Activated CD4-positive, alpha-beta T cell treated with anti-CD3 and anti-CD28 coated beads, Interleukin-2, amount 50 U/mL, for 24 hours (primary cell): ENCODE results near the gene C1orf50.
"Not testable (repeated sequence)": the region's sequence is repeated elsewhere in the genome, so short reads cannot be mapped to it uniquely, and the experiment has no call there.

Source experiments
- DNase-seq, 2 donors: peaks; one replicate each; pipeline ENCODE4 v3.0.0-alpha.2; 2020; ENCODE audit warnings: low read depth in 1 of 2, low spot score in 1 of 2

The C1orf50 gene

DNA sequence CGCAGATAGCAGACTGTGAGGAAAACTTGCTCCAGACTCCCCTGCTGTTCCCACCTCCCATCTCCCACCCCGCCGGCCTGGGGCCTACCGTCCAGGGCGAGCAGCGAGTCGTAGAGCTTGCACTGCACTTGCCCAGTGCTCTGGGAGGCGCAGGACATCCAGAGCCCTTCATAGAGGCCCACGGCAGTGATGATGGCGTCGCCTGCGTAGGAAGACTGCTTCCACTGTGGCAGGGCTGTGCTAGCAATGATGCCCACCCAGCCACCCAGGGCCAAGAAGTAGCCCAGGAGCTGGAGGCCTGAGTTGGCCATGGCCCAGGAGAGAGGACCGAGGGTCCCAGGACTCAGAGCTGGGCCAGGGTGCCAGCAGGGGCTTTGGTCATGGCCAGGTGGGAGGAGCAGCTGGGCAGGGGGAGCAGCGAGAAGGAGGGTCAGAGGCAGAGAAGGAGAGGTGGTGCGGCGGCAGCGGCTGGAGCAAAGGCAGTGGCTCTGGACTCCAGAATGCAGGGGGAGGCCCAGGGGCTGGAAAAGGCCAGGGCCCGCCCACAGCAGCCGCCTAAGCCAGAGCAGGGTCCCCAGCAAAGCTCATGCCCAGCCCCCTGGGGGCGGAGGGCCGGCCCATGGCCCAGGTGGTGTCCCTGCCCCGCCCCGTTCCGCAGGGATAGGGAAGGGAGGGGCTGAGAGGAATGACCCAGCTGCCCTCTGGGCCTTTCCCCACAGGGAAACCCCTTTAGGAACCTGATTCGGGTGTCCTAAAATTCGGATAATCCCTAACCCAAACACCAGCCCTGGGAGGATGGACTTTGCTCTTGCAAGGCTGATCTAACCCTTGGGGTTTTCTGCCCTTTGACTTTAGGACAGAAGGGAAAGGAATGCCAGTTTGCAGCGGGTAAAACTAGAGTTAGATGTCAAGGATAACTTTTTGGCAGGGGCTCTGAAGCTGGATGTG lies 27.0 kb upstream of the C1orf50 start, which contains the start of gene CLDN19:
TSS of gene CLDN19 (minus strand) at position 484 of the 948 bp plus-strand sequence. CDS start at position 311, 173 bp downstream.
- no peak for DNase-seq

DNA sequence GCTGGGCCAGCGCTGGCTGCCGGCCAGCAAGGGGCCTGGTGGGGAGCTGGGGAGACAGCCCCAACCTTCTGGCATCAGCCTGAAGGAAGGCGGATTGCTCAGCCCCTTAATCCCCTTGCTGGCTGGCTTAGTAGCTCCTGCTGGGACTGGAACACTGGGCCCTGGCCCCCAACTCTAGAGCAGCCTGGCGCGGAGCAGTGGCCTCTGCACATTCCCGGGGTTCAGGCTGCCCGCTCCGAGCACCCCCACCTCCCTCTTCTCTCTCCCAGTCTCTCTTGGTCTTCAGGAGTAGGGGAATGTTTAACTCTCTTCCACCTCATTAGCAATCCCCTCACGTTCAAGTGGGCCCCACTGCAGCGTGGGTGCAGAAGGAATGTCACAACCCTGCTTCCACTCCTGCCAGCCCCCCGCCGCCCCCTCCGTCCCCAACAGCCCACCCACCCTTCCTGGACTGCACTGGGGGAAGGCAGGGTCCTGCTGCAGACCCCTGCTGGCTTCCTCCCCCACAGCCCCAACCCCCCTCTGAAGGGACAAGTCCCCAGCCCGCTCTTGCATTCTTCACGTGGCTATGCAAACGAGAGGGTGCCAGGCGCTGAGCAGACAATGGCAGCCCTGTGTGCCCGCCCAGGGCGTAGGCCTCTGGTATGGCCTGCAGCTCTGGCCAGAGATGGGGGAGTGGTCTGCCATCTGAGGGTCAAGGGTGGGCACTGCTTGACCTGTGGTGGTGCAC lies 26.0 kb upstream of the C1orf50 start:
- no peak for DNase-seq

DNA sequence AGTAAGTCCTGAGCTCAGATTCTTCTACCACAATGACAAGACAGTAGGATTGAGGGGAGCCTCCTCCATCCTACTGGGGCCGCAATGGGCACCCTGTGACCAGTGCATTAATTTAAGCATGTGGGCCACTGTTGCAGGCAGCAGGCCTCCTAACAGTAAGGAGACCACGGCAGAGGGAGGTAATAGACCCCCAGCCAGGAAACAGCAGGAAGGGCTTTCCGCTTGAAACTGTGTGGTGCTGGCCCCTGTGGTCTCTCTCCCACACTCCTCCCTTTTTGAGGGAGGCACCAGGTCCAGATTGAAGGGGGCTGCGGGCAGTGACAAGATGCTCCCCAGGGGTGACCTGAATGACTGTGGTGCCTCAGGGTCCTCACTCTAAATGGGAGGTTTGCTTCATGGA lies 25.3 kb upstream of the C1orf50 start:
- DNase-seq = no peak

DNA sequence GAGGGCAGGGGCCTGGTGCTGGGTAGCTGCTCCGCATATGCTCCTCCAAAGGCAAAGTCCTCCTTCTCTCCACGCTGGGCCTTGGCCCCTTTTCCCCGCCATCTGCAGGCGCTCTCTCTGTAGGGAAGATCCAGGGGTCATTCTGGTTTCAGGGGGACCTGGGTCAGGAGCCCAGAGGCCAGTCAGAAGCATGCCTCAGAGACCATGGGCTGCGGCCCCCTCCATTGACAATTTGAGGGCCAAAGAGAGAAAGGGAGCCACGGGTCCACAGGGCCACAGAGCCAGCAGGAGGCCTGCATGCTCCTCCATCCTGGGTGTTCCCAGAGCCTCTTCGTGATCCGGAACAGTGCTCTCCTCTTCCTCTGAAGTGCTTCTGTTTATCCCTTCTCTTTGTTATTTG lies 24.9 kb upstream of the C1orf50 start:
- no peak for DNase-seq

DNA sequence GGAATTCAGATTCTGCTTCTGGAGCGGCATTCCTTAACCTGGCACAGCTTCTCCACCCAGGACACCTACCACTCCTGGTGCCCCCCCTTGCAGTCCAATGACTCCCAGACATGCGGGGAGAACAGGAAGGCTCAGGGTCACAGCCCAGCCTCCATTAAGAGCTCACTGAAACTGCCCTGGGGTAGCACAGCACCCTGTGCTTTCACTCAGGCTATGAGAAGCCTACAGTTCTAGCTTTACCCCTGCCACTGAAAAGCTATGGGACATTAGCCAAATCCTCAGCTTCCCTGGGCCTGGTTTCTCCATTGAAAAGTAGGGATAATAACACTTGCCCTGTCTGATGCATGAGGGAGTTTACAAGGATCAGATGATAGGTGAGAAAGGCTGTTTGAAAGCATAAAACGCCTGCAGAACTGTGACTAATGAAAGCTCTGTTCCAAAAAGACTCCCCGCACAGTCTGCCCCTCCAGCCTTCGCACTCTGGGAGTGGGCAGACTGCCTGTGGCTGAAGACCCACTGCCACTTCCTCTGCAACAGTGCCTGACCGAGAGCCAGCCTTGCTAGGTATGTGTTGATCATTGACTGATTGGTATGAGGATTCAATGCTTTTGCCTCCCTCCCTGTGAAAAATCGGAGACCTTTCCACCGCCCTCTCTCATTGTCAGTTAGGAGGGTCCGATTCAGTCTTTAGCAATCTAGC lies 24.3 kb upstream of the C1orf50 start:
- no peak for DNase-seq

DNA sequence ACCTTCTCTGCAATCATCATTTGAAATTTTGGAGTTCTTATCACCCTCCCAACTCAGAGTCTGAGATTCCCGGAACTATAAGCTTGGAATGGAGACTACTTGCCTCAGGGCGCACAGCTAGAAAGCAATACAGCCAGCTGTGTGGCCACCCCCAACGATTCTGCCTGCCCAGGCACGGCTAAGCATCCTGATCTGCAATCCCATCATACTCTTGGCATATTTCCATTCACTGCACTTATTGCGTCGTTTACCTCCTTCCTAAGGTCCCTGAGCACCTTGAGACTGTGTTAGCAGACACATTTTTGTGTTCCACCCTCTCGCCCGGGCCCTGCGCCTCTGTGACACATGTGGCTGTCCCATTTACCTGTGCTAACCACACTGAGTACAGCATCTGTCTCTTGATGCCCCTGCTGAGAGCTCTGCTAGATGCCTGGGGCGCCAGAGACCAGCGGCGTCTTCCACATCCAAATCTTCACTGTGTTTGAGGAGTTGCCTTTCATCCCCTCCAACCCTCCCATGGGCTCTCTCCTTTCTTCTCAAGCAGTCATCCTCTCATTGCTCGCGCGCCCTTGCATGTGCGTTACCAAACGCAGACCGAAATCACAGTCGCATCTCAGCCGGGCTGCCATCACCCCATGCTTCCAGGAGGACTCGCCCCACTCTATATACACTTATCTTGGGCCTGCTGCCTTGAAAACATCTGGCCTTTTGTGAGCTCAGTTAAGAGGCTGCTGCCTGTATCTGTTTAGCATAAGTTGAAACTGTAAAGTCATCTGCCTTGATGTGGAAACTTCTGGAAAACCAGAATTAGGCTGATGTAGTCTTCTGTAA lies 23.5 kb upstream of the C1orf50 start:
- DNase-seq = no peak

DNA sequence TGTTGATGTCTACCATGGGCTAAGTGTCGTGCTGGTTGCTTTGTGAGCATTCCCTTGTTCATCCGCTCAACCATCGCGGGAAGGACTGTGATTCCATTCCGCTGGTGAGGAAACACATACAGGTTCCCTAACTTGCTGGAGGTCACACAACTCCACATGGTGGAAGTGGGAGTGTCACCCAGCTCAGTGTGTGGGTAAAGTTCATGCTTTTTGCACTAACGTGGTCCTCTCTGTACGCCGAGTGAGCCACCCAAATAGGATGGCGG lies 23.0 kb upstream of the C1orf50 start:
- no peak for DNase-seq

DNA sequence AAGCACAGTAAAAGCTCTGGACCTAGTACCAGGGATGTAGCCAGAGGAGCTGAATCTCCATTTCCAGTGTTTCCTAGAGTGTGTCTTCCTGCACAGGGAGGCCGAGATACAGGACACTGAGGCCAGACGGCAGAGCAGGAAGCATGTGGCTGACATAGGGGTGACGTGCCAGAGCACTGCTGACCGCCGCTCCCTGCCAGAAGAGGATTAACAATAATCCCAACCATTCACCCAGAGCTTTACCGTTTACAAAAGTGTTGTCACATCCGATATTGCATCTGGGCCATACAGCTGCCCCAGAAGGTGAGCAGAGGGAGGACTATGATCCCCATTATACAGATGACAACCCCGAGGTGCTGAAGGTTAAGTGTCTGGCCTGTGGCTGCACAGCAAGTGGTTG lies 21.2 kb upstream of the C1orf50 start:
- no peak for DNase-seq

DNA sequence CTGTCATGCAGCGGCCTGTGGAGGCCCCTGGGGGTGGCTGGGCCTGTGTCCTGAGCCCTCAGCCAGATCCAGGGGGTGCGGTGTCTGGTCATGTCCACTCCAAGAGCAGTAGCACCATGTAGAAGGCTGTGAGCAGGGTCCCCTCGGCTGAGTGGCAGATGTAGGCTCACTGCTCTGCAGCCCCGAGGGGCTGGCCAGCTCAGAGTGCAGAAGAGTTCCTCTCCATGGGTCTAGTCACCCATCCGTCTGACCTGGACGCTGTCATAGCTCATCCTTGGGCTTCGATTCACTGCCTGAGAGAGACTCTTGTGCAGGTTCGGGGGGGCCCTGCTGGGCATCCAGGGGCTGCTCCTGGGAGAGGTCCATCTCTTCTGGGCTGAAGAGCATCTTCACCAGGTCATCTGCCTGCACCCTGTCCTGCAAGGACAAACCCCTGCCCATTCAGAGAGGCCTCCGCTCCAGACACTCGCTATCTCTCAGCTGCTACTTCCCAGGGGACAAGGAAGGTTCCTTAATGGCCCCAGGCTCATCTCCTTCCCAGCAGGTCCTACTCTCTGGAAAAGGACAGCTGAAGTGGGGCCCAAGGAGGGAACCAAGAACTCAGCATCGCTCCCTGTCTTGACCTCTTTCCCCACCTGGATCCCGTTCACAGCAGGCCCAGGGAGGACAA lies 20.5 kb upstream of the C1orf50 start:
- no peak for DNase-seq

DNA sequence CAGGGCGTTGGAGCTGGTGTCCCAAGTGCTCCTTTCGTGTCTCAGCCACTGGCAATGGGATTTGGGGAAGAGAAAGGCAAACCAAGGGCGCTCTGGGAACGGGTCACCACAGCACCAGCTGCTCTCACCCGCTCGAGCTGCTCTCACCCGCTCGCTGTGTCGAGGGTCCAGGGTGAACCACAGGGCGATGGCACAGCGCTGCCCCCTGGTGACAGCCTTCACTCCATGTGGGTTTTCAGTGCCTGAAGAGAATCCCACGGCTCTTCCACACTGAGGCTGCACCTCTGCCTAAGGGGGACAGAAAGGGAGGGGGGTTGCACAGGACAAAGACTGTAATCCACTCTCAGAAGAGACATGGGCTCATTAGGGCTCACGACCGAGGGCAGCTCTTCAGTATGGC lies 19.9 kb upstream of the C1orf50 start:
- no peak for DNase-seq

DNA sequence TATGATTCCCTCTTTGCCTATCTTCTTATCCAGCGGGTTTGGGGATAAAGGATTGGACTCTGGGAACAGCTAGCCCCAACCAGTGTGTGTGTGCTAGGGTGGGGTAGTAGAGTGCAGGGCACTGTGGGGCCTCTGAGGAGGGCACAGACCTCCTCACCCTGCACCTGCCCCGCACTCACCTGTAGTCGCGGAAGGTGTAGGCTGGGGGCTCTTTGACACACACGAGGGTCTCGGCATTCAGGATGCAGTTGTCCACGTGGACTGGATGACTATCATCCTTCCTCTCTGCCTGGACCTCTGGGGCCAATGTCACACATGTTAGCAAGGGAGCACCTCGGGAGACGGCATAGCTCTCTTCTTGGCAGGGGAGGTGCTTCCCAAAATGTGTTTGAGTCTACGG lies 19.0 kb upstream of the C1orf50 start:
- no peak for DNase-seq

DNA sequence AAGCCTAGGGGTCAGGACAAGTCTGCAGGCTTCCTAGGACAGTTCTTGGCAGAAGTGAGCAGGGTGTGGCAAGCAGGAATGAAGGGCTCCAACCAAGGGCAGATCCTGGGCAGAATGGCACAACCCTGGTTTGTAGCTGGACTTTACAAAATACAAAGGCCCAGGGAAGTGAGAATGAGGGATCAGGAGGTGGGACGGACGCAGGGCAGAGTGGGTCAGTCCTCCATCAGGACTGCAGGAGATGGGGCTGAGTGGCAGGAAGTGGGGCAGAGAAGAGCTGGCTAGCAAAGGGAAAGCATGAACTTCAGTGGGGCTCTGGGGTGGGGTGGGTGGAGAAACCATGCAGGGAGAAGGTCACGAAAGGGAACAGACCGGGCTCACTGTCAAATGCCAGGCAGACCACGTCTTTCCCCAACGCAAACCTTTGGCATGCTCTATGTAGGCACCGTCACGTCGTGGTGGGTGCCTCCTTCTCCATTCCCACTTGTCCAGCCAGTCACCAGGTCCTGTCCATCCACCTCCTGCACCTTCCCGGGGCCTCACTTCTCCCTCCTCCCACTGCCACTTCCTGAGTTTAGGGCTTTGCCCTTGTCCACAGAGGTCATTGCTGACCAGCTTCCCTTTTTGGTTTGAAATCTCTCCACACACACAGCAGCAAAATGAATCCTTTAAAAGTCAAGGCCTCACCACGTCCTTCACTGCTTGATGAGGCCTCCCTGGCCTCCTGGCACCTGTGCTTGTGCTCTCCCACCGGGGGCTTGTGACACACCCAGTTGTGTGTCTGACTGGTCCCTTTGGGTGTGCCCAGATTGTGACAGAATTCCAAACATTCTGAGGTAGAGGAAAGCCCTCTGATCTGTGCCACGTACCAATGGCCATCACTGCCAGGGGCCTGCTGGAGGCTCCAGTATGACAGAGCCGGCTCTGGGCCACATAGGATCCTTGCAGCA lies 18.3 kb upstream of the C1orf50 start:
- DNase-seq = no peak

DNA sequence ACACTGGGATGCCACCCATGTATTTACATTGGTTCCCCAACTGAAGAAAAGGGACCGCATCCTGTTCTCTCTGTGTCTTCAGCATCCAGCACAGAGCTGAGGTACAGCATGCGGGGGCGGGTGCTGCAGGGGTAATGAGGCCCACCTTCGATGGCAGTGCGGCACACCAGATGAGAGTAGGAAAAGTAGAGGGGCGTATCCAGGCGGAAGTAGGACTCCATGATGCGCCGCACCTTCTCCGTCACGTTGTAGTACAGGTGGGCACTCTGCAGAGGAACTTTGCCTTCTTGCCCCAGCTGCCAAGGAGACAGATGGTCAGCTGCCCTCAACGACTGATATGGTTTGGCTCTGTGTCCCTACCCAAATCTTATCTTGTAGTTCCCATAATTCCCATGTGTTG lies 17.0 kb upstream of the C1orf50 start:
- no peak for DNase-seq

DNA sequence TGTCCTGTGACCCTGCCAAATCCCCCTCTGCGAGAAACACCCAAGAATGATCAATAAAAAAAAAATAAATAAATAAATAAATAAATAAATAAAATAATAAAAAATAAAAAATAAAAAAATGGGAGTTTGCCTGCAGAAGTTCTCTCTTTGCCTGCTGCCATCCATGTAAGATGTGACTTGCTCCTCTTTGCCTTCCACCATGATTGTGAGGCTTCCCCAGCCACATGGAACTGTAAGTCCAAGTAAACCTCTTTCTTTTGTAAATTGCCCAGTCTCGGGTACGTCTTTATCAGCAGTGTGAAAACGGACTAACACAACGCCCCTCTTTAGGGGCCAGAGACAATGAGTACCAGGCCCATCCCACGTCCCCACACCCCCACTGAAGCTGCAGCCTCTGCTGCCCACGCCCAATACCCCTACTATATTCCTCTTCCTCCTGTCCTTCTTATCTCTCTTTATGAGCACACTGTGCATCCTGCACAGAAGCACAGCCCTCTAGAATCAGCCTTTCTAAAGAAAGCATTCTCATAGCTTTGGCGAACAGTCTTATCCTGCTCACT lies 15.5 kb upstream of the C1orf50 start:
- DNase-seq = not testable (repeated sequence)

DNA sequence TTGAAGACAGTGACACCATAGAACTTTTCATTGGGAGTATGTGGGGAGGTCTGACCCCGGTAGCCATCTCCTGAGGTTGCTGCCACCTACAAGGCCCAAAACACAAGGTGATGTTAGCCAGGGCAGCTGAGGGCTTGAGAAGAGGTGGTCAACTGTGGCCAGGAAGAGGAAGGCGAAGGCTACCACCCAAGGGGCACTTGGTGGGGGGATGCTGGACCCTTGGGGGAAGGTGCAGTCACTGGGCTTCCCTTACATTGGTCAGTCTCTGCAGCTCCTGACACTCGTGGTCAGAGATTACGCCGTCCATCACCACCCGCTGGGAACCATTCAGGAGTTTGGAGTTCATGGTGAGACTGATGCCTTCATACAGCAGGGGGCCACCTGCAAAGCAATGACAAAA lies 14.8 kb upstream of the C1orf50 start:
- DNase-seq = no peak

DNA sequence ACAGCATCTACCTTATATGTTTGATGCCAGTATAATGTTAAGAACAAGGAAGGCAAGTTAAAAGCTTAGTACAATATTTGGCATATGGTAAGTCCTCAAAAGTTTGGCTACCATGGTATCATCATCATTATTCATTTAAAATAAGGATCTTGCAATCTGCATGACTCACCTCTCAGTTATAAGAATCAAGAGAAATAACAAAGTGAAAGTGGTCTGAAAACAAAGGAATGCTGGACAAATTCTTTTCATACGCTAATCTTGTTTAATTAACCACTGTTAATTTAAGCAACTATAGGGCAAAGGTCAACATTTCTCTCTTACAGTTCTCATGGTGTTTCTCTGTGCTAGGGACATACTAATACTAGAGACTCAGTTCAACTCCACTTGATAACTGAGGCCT lies 14.0 kb upstream of the C1orf50 start:
- no peak for DNase-seq

DNA sequence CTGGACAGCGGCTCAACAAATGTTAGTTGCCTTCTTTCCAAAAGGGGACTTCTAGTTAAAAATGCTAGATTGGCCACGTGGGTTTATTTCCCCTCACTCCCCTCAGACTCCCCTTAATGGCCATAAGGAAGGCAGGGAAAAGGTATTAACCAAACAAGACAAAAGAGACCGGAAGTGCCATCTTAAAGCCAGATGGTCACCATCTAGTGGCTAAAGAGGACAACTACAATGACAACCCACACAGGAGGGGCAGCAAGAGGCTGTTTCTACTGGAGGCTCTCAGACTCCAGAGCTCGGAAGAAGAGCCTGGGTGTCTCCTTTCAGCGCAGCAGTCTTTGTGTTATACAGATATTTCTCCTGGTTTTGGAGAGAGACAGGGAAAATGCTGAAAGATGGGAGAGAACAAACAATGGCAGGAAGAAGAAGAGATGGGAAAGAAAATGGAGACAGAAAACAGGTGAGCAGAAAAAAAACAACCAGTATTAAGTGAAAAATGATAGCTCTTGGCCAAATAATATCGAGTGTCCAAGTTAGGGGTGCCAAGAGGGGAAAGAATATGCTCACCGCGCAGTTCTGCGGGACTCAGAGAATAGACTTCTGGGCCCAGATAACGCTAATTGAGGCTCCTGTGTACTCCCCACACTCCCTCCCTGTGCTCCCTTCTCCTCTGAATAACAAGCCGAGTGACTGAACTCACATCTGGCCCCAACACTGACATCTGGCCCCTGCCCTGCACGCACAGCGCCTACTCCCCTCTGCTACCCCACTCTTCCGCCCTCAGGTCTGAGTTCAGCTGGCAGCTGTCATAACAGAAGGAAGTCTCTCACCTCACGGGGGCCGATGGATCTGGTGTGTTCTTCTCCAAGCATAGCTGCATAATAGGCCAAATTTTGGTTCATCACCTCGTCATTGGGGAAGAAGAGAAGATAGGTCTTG lies 9.8 kb upstream of the C1orf50 start:
- no peak for DNase-seq

DNA sequence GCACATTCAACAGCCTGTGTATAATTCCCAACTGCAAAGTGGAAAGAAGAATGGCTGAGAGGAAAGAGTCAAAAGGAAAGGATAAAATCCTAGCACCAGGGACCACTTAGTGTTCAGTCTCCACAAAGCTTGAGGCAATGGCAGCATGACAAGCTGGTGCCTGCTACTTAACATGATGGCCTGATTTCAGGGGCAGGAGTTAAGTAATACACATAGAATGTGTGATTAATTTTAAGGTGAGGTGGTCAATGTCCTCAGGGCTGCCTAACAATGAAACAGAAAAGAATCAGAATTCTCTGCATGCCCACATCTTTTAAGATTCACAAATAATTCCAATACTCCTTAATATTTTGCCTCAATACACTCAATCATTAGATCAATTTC lies 9.2 kb upstream of the C1orf50 start:
- no peak for DNase-seq
